ENCODE measurements around the gene EGFL8.
A peak's percentile ranks its signal among the peaks of the same experiment; 100 is the strongest.

Gene EGFL8

GRCh38 chr6:32151863-32152768 is 12.3 kb upstream of the EGFL8 start, which contains the start of gene PRRT1:
Gene PRRT1, minus strand, starts transcription at chr6:32151939. Its CDS starts 112 bp downstream, at chr6:32151827.
- H3K9ac ChIP-seq (ENCODE audit: low read depth in 1 of 2, low read length in 2 of 2), result peak within 1 kb of the TSS; percentile 86 to 91
- no peaks in the 10 kb centered on the region for H3K27me3 ChIP-seq (ENCODE audit: control insufficient read depth in 1 of 2, insufficient read depth in 2 of 2, low read length in 2 of 2)
- no peaks in the 10 kb centered on the region for H3K9me3 ChIP-seq (ENCODE audit: control insufficient read depth in 1 of 2, low read length in 2 of 2)
- H3K4me3 ChIP-seq (ENCODE audit: low read depth in 1 of 2, low read length in 2 of 2), result peak within 1 kb of the TSS; percentile 87 to 98
- H3K36me3 ChIP-seq (ENCODE audit: control insufficient read depth in 1 of 2, insufficient read depth in 2 of 2, low read length in 2 of 2), result peaks cover 0 to 3% of the 10 kb centered on the region in 2 donors
- no peak within 1 kb of the TSS for H3K27ac ChIP-seq (ENCODE audit: low read depth, low read length)
- peaks cover 20 to 32% of the 10 kb centered on the region in 2 donors for H3K4me1 ChIP-seq (ENCODE audit: control insufficient read depth in 1 of 2, insufficient read depth in 2 of 2, low read length in 2 of 2)

GRCh38 chr6:32152769-32153563 is 11.4 kb upstream of the EGFL8 start:
- no peaks in the 10 kb centered on the region for H3K27me3 ChIP-seq (ENCODE audit: control insufficient read depth in 1 of 2, insufficient read depth in 2 of 2, low read length in 2 of 2)
- peak overlapping the region; percentile 87 to 98 for H3K4me3 ChIP-seq (ENCODE audit: low read depth in 1 of 2, low read length in 2 of 2)
- peak overlapping the region; percentile 85 for H3K27ac ChIP-seq (ENCODE audit: low read depth, low read length)
- peaks cover 20 to 32% of the 10 kb centered on the region in 2 donors for H3K4me1 ChIP-seq (ENCODE audit: control insufficient read depth in 1 of 2, insufficient read depth in 2 of 2, low read length in 2 of 2)
- no peaks in the 10 kb centered on the region for H3K9me3 ChIP-seq (ENCODE audit: control insufficient read depth in 1 of 2, low read length in 2 of 2)
- peak overlapping the region; percentile 86 to 91 for H3K9ac ChIP-seq (ENCODE audit: low read depth in 1 of 2, low read length in 2 of 2)
- H3K36me3 ChIP-seq (ENCODE audit: control insufficient read depth in 1 of 2, insufficient read depth in 2 of 2, low read length in 2 of 2), result peaks cover 7 to 9% of the 10 kb centered on the region in 2 donors

- H3K36me3 ChIP-seq (ENCODE audit: control insufficient read depth in 1 of 2, insufficient read depth in 2 of 2, low read length in 2 of 2), result peaks cover 14 to 15% of the 10 kb centered on the region in 2 donors
- no peaks in the 10 kb centered on the region for H3K27me3 ChIP-seq (ENCODE audit: control insufficient read depth in 1 of 2, insufficient read depth in 2 of 2, low read length in 2 of 2)
- H3K4me1 ChIP-seq (ENCODE audit: control insufficient read depth in 1 of 2, insufficient read depth in 2 of 2, low read length in 2 of 2), result peaks cover 20 to 32% of the 10 kb centered on the region in 2 donors
- H3K4me3 ChIP-seq (ENCODE audit: low read depth in 1 of 2, low read length in 2 of 2), result peak within 1 kb of the TSS; percentile 87 to 98
- H3K9ac ChIP-seq (ENCODE audit: low read depth in 1 of 2, low read length in 2 of 2), result peak within 1 kb of the TSS; percentile 86 to 91
- no peaks in the 10 kb centered on the region for H3K9me3 ChIP-seq (ENCODE audit: control insufficient read depth in 1 of 2, low read length in 2 of 2)
- peak within 1 kb of the TSS; percentile 85 for H3K27ac ChIP-seq (ENCODE audit: low read depth, low read length)
Measured at GRCh38 chr6:32153564-32154513, 10.6 kb upstream of the EGFL8 start, which contains the start of gene PPT2. Gene PPT2, plus strand, starts transcription at chr6:32154141. Its CDS starts 454 bp downstream, at chr6:32154595.

GRCh38 chr6:32154514-32155161 is 9.8 kb upstream of the EGFL8 start:
- peaks cover 14 to 15% of the 10 kb centered on the region in 2 donors for H3K36me3 ChIP-seq (ENCODE audit: control insufficient read depth in 1 of 2, insufficient read depth in 2 of 2, low read length in 2 of 2)
- peak overlapping the region; percentile 86 to 91 for H3K9ac ChIP-seq (ENCODE audit: low read depth in 1 of 2, low read length in 2 of 2)
- H3K9me3 ChIP-seq (ENCODE audit: control insufficient read depth in 1 of 2, low read length in 2 of 2), result no peaks in the 10 kb centered on the region
- peaks cover 20 to 32% of the 10 kb centered on the region in 2 donors for H3K4me1 ChIP-seq (ENCODE audit: control insufficient read depth in 1 of 2, insufficient read depth in 2 of 2, low read length in 2 of 2)
- H3K27ac ChIP-seq (ENCODE audit: low read depth, low read length), result peak overlapping the region; percentile 85
- H3K27me3 ChIP-seq (ENCODE audit: control insufficient read depth in 1 of 2, insufficient read depth in 2 of 2, low read length in 2 of 2), result no peaks in the 10 kb centered on the region
- H3K4me3 ChIP-seq (ENCODE audit: low read depth in 1 of 2, low read length in 2 of 2), result peak overlapping the region; percentile 87 to 98

GRCh38 chr6:32156891-32157290 is 7.5 kb upstream of the EGFL8 start:
- Histone ChIP-seq H3K27me3 (ENCODE audit: control insufficient read depth in 1 of 2, insufficient read depth in 2 of 2, low read length in 2 of 2) (no peaks in the 10 kb centered on the region), H3K9me3 (ENCODE audit: control insufficient read depth in 1 of 2, low read length in 2 of 2) (no peaks in the 10 kb centered on the region), H3K27ac (ENCODE audit: low read depth, low read length) (no peak overlapping the region), H3K4me3 (ENCODE audit: low read depth in 1 of 2, low read length in 2 of 2) (no peak overlapping the region), H3K9ac (ENCODE audit: low read depth in 1 of 2, low read length in 2 of 2) (no peak overlapping the region), H3K36me3 (ENCODE audit: control insufficient read depth in 1 of 2, insufficient read depth in 2 of 2, low read length in 2 of 2) (peaks cover 14 to 15% of the 10 kb centered on the region in 2 donors), H3K4me1 (ENCODE audit: control insufficient read depth in 1 of 2, insufficient read depth in 2 of 2, low read length in 2 of 2) (peaks cover 20 to 32% of the 10 kb centered on the region in 2 donors)

GRCh38 chr6:32158052-32158451 is 6.3 kb upstream of the EGFL8 start:
- H3K4me1 ChIP-seq (ENCODE audit: control insufficient read depth in 1 of 2, insufficient read depth in 2 of 2, low read length in 2 of 2), result peaks cover 12 to 20% of the 10 kb centered on the region in 2 donors
- no peaks in the 10 kb centered on the region for H3K9me3 ChIP-seq (ENCODE audit: control insufficient read depth in 1 of 2, low read length in 2 of 2)
- H3K27ac ChIP-seq (ENCODE audit: low read depth, low read length), result no peak overlapping the region
- H3K9ac ChIP-seq (ENCODE audit: low read depth in 1 of 2, low read length in 2 of 2), result no peak overlapping the region
- no peaks in the 10 kb centered on the region for H3K27me3 ChIP-seq (ENCODE audit: control insufficient read depth in 1 of 2, insufficient read depth in 2 of 2, low read length in 2 of 2)
- no peak overlapping the region for H3K4me3 ChIP-seq (ENCODE audit: low read depth in 1 of 2, low read length in 2 of 2)
- peaks cover 14 to 18% of the 10 kb centered on the region in 2 donors for H3K36me3 ChIP-seq (ENCODE audit: control insufficient read depth in 1 of 2, insufficient read depth in 2 of 2, low read length in 2 of 2)

GRCh38 chr6:32163559-32164258 is 686 bp upstream of the EGFL8 start:
- Histone ChIP-seq H3K4me1 (ENCODE audit: control insufficient read depth in 1 of 2, insufficient read depth in 2 of 2, low read length in 2 of 2) (no peaks in the 10 kb centered on the region), H3K36me3 (ENCODE audit: control insufficient read depth in 1 of 2, insufficient read depth in 2 of 2, low read length in 2 of 2) (peaks cover 0 to 28% of the 10 kb centered on the region in 2 donors), H3K9ac (ENCODE audit: low read depth in 1 of 2, low read length in 2 of 2) (no peak overlapping the region)

GRCh38 chr6:32166411-32167061 is 2.1 kb downstream of the EGFL8 start:
- Histone ChIP-seq H3K27me3 (ENCODE audit: control insufficient read depth in 1 of 2, insufficient read depth in 2 of 2, low read length in 2 of 2) (no peaks in the 10 kb centered on the region), H3K4me3 (ENCODE audit: low read depth in 1 of 2, low read length in 2 of 2) (no peak overlapping the region), H3K9me3 (ENCODE audit: control insufficient read depth in 1 of 2, low read length in 2 of 2) (no peaks in the 10 kb centered on the region), H3K4me1 (ENCODE audit: control insufficient read depth in 1 of 2, insufficient read depth in 2 of 2, low read length in 2 of 2) (no peaks in the 10 kb centered on the region), H3K27ac (ENCODE audit: low read depth, low read length) (no peak overlapping the region), H3K36me3 (ENCODE audit: control insufficient read depth in 1 of 2, insufficient read depth in 2 of 2, low read length in 2 of 2) (peaks cover 14 to 53% of the 10 kb centered on the region in 2 donors), H3K9ac (ENCODE audit: low read depth in 1 of 2, low read length in 2 of 2) (no peak overlapping the region)

More at GRCh38 chr6:32163559-32164258, 686 bp upstream of the EGFL8 start:
- no peak overlapping the region for H3K4me3 ChIP-seq (ENCODE audit: low read depth in 1 of 2, low read length in 2 of 2)
- no peaks in the 10 kb centered on the region for H3K9me3 ChIP-seq (ENCODE audit: control insufficient read depth in 1 of 2, low read length in 2 of 2)
- peak overlapping the region; percentile 14 for H3K27ac ChIP-seq (ENCODE audit: low read depth, low read length)
- no peaks in the 10 kb centered on the region for H3K27me3 ChIP-seq (ENCODE audit: control insufficient read depth in 1 of 2, insufficient read depth in 2 of 2, low read length in 2 of 2)

Measured in duodenal mucosa (tissue), 2 donors.